22Rv1 (cell line): ENCODE results near the gene KCTD20.

Source experiments
- ZFX ChIP-seq: fragments of 450-650 bp; IDR thresholded peaks from 2 replicates; pipeline ENCODE4 v1.6.1; 2017; ENCODE audit warnings: antibody characterized with exemption, borderline replicate concordance
- TF ChIP-seq, protein P1 (sequence below): fragments of 450-650 bp; IDR thresholded peaks from 2 replicates; pipeline ENCODE4 v1.5.1; 2017; ENCODE audit warnings: mild to moderate bottlenecking

DNA sequence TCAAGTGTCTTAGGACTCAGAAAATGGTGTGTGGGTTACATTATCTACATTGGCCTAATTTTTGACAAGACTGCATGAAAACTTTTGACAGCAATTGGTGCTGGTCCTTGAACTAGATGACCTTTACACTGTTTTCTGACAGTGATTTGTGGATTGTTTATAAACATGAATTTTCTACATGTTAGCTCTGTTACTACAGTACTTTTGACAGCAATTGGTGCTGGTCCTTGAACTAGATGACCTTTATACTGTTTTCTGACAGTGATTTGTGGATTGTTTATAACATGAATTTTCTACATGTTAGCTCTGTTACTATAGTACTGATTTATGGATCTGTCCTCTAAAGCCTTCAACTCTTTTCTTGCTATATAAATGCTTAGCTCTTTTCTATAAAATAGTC is 16.7 kb downstream of the KCTD20 start:
- TF ChIP-seq, protein P1, sequence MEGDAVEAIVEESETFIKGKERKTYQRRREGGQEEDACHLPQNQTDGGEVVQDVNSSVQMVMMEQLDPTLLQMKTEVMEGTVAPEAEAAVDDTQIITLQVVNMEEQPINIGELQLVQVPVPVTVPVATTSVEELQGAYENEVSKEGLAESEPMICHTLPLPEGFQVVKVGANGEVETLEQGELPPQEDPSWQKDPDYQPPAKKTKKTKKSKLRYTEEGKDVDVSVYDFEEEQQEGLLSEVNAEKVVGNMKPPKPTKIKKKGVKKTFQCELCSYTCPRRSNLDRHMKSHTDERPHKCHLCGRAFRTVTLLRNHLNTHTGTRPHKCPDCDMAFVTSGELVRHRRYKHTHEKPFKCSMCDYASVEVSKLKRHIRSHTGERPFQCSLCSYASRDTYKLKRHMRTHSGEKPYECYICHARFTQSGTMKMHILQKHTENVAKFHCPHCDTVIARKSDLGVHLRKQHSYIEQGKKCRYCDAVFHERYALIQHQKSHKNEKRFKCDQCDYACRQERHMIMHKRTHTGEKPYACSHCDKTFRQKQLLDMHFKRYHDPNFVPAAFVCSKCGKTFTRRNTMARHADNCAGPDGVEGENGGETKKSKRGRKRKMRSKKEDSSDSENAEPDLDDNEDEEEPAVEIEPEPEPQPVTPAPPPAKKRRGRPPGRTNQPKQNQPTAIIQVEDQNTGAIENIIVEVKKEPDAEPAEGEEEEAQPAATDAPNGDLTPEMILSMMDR, result no peak
- no peak for TF ChIP-seq ZFX
